SK-N-SH (cell line): ENCODE measurements around the gene GNG13. TPM values are rescaled to one million over a fixed set of nuclear protein-coding genes. Genes with fewer than 3 reads are reported as not detected.

ENCODE experiments used
- CTCF ChIA-PET: fragments of 300-600, 350-600 bp; formaldehyde crosslinking; extraction: SDS; loops from one replicate; lab custom pipeline; 2021; lab: Yijun Ruan, JAX
- POLR2A ChIA-PET: fragments of 350-600 bp; sonication (Branson Sonifier 250); formaldehyde crosslinking; extraction: SDS; loops from one replicate; lab custom pipeline; 2020; ENCODE audit warnings: antibody characterized with exemption, inconsistent platforms; lab: Yijun Ruan, JAX
- DNase-seq: peaks from one replicate; pipeline ENCODE4 v3.0.0; 2012
- H2AFZ ChIP-seq: fragments of 200-600 bp; sonication (generic); 2 replicates; pipeline ENCODE4 v1.8.1; 2016; ENCODE audit warnings: antibody characterized with exemption, mild to moderate bottlenecking, low read depth
- H3F3A ChIP-seq: fragments of 200-600 bp; sonication (generic); replicated peaks from 2 replicates; pipeline ENCODE3; 2016; ENCODE audit warnings: antibody characterized with exemption, mild to moderate bottlenecking; ENCODE audit not compliant: insufficient read depth
- H3K27ac ChIP-seq, 2 experiments: fragments of 200-500 bp in 1 of 2; fragments of 200-600 bp in 1 of 2; sonication (Bioruptor generic) in 1 of 2; sonication (generic), shearing (Covaris generic) in 1 of 2; 2 replicates each; pipeline versions ENCODE4 v1.5.1 to v1.6.1; 2014 to 2016; ENCODE audit warnings: low read depth in 2 of 2, inconsistent platforms in 1 of 2, low read length in 1 of 2, mild to moderate bottlenecking in 1 of 2, mixed read lengths in 1 of 2
- H3K27me3 ChIP-seq: fragments of 200-600 bp; sonication (generic), shearing (Covaris generic); 2 replicates; pipeline ENCODE4 v1.6.1; 2016; ENCODE audit warnings: mixed run types; ENCODE audit not compliant: insufficient read depth
- H3K36me3 ChIP-seq, 2 experiments: fragments of 200-500 bp in 1 of 2; fragments of 200-600 bp in 1 of 2; sonication (Bioruptor generic) in 1 of 2; sonication (generic) in 1 of 2; replicated peaks in 1 of 2; 2 replicates each; pipeline versions ENCODE3 to v1.5.1; 2014 to 2016; ENCODE audit warnings: low read length in 1 of 2, mild to moderate bottlenecking in 1 of 2; ENCODE audit not compliant: insufficient read depth in 2 of 2, control insufficient read depth in 1 of 2
- H3K4me1 ChIP-seq, 2 experiments: fragments of 200-500 bp in 1 of 2; fragments of 200-600 bp in 1 of 2; sonication (Bioruptor generic) in 1 of 2; sonication (generic), shearing (Covaris generic) in 1 of 2; 2 replicates each; pipeline versions ENCODE4 v1.5.1 to v1.6.1; 2014 to 2016; ENCODE audit warnings: low read depth in 1 of 2, low read length in 1 of 2, mixed run types in 1 of 2; ENCODE audit not compliant: insufficient read depth in 2 of 2, control insufficient read depth in 1 of 2
- H3K4me2 ChIP-seq: fragments of 200-600 bp; sonication (generic), shearing (Covaris generic); 2 replicates; pipeline ENCODE4 v1.6.1; 2017; ENCODE audit warnings: mixed run types
- H3K4me3 ChIP-seq, 2 experiments: fragments of 200-500 bp in 1 of 2; fragments of 200-600 bp in 1 of 2; sonication (Bioruptor generic) in 1 of 2; sonication (generic), shearing (Covaris generic) in 1 of 2; 2 replicates each; pipeline versions ENCODE4 v1.5.1 to v1.8.1; 2014 to 2016; ENCODE audit warnings: low read depth in 2 of 2, inconsistent platforms in 1 of 2, low read length in 1 of 2, mild to moderate bottlenecking in 1 of 2, mixed read lengths in 1 of 2, moderate library complexity in 1 of 2
- H3K79me2 ChIP-seq: fragments of 200-600 bp; sonication (generic); 2 replicates; pipeline ENCODE4 v1.8.1; 2017; ENCODE audit warnings: mild to moderate bottlenecking; ENCODE audit not compliant: insufficient read depth
- H3K9ac ChIP-seq: fragments of 200-600 bp; sonication (generic); 2 replicates; pipeline ENCODE4 v1.6.1; 2017; ENCODE audit warnings: mixed run types
- H3K9me2 ChIP-seq: fragments of 200-600 bp; sonication (generic); 2 replicates; pipeline ENCODE4 v1.6.1; 2017; ENCODE audit warnings: mixed run types
- H3K9me3 ChIP-seq: fragments of 200-600 bp; sonication (generic); 2 replicates; pipeline ENCODE4 v1.6.1; 2017; ENCODE audit warnings: mixed run types, mild to moderate bottlenecking, moderate library complexity
- H4K20me1 ChIP-seq: fragments of 200-600 bp; sonication (generic); 2 replicates; pipeline ENCODE4 v1.6.1; 2017; ENCODE audit warnings: mild to moderate bottlenecking, mixed run types; ENCODE audit not compliant: insufficient read depth
- CHD2 ChIP-seq: fragments of 150-350 bp; IDR thresholded peaks from 2 replicates; pipeline ENCODE4 v1.6.1; 2018; ENCODE audit warnings: low read length; ENCODE audit not compliant: partially characterized antibody
- GATA2 ChIP-seq: sonication (generic); formaldehyde crosslinking; IDR thresholded peaks from 2 replicates; pipeline ENCODE4 v1.5.0; 2020; ENCODE audit warnings: mild to moderate bottlenecking, missing genetic modification reagents
- RAD21 ChIP-seq: IDR thresholded peaks from 2 replicates; pipeline ENCODE4 v1.6.1; 2012; ENCODE audit warnings: mild to moderate bottlenecking, low read length
- SIN3A ChIP-seq: IDR thresholded peaks from 2 replicates; pipeline ENCODE4 v1.6.1; 2012; ENCODE audit warnings: low read depth, mild to moderate bottlenecking, low read length, moderate library complexity, borderline replicate concordance
- TEAD4 ChIP-seq: IDR thresholded peaks from 2 replicates; pipeline ENCODE4 v1.4.0; 2012; ENCODE audit warnings: mild to moderate bottlenecking, borderline replicate concordance; ENCODE audit not compliant: insufficient read depth
- USF1 ChIP-seq: IDR thresholded peaks from 2 replicates; pipeline ENCODE4 v1.4.0; 2012; ENCODE audit warnings: low read depth, borderline replicate concordance
- YY1 ChIP-seq: IDR thresholded peaks from 2 replicates; pipeline ENCODE4 v1.4.0; 2012; ENCODE audit warnings: low read depth, mild to moderate bottlenecking
- WGBS: methylation state at CpG from one replicate; pipeline ENCODE4 v1.1.6; 2017; ENCODE audit warnings: low lambda C conversion rate; 5-methylcytosine and 5-hydroxymethylcytosine counted together
- polyA plus RNA-seq, 3 experiments: library from polyadenylated mRNA; depleted of rRNA; stranded (reverse); fragments of >200 nt; gene quantifications; 2 replicates each; pipeline ENCODE4 v1.2.3, GENCODE V29; 2012

GNG13 gene
- polyA plus RNA-seq, 1 of the 3 experiments (the other 2 are of a cell fraction): not detected

- DNase-seq: no peak
- Histone ChIP-seq H3K36me3 (no peaks in the 10 kb centered on the region), H3K4me1 (no peaks in the 10 kb centered on the region), H3K79me2 (no peaks in the 10 kb centered on the region), H3K4me3 (no peak overlapping the region), H3K27ac (no peak overlapping the region), H3K9me3 (peaks cover 6% of the 10 kb centered on the region; the same call in 1 of the 2 replicates), H2AFZ (no peak overlapping the region), H4K20me1 (no peaks in the 10 kb centered on the region), H3K27me3 (peaks cover 51% of the 10 kb centered on the region), H3F3A (no peaks in the 10 kb centered on the region), H3K9ac (no peak overlapping the region), H3K4me2 (no peak overlapping the region), H3K9me2 (no peaks in the 10 kb centered on the region)
- TF ChIP-seq GATA2 (CRISPR knock-in tag): no peak
- TF ChIP-seq CHD2: no peak
- TF ChIP-seq SIN3A: no peak
- POLR2A ChIA-PET: no interaction called here
- 47% methylated on average over 4 of the region's 4 CpGs for WGBS
- CTCF ChIA-PET: interaction anchor here (1.5 kb wide), 1 partner anchor 219 kb away, joined by 5 read pairs; no protein-coding TSS in a partner anchor
Measured at GRCh38 chr16:836221-836620, 35.7 kb upstream of the GNG13 start.

GRCh38 chr16:835373-835772 lies 34.8 kb upstream of the GNG13 start:
- no peaks in the 10 kb centered on the region for H3K9me2 ChIP-seq
- H3K36me3 ChIP-seq: no peaks in the 10 kb centered on the region
- CTCF ChIA-PET: interaction anchor here (1.5 kb wide), 1 partner anchor 220 kb away, joined by 5 read pairs; no protein-coding TSS in a partner anchor
- peaks cover 6% of the 10 kb centered on the region; the same call in 1 of the 2 replicates for H3K9me3 ChIP-seq
- peaks cover 42% of the 10 kb centered on the region for H3K27me3 ChIP-seq
- H3K4me1 ChIP-seq: no peaks in the 10 kb centered on the region
- WGBS: 15% methylated on average over 3 of the region's 10 CpGs
- no peaks in the 10 kb centered on the region for H3F3A ChIP-seq
- H3K79me2 ChIP-seq: no peaks in the 10 kb centered on the region
- H3K9ac ChIP-seq: no peak overlapping the region
- H3K4me2 ChIP-seq: no peak overlapping the region
- no peak overlapping the region for H3K4me3 ChIP-seq
- no peak for DNase-seq
- no peak overlapping the region for H2AFZ ChIP-seq
- TF ChIP-seq CHD2 (no peak), TEAD4 (no peak), YY1 (no peak)
- POLR2A ChIA-PET: no interaction called here
- no peaks in the 10 kb centered on the region for H4K20me1 ChIP-seq
- no peak overlapping the region for H3K27ac ChIP-seq

DNA sequence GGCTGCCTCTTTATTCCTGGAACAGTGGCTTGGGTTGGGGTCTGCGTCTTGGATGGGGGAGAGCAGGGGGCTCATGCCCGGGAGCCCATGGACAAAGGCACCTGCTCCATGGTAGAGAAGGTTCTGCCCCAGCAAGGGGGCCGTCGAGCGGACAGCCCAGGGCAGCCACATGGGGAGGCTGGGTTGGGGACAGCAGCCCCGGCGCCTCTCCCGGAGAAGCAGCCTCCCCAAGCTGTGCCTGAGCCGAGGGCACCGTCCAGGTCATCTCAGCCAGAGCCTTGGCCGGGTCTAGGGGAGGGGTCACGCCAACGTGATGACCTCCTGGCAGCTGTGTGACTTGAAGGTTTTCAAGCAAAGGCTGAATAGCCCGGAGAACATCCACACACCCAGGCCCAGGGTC lies 32.9 kb upstream of the GNG13 start:
- DNase-seq: no peak
- Histone ChIP-seq H3F3A (no peaks in the 10 kb centered on the region), H3K4me3 (no peak overlapping the region), H3K79me2 (no peaks in the 10 kb centered on the region), H3K9me3 (peaks cover 6% of the 10 kb centered on the region; the same call in 1 of the 2 replicates), H3K4me2 (no peak overlapping the region), H3K9ac (no peak overlapping the region), H3K27ac (no peak overlapping the region), H3K9me2 (no peaks in the 10 kb centered on the region), H2AFZ (no peak overlapping the region), H4K20me1 (no peaks in the 10 kb centered on the region), H3K4me1 (no peaks in the 10 kb centered on the region), H3K36me3 (no peaks in the 10 kb centered on the region), H3K27me3 (peaks cover 30% of the 10 kb centered on the region)
- WGBS: 12% methylated on average over 5 of the region's 14 CpGs
- TF ChIP-seq USF1 (no peak), RAD21 (no peak), TEAD4 (no peak)
- POLR2A ChIA-PET: no interaction called here
- CTCF ChIA-PET: no interaction called here
